Endodermal cell (in vitro differentiated cells): ENCODE results near the gene CATSPER4. TPM values are rescaled to one million over a fixed set of nuclear protein-coding genes. Genes with fewer than 3 reads are reported as not detected.
A peak's percentile ranks its signal among the peaks of the same experiment; 100 is the strongest.

Experiments used
- DNase-seq: peaks from one replicate; pipeline ENCODE4 v3.0.0-alpha.2; 2017
- H3K27ac ChIP-seq: 2 replicates; pipeline ENCODE4 v1.5.1; 2013; ENCODE audit warnings: mild to moderate bottlenecking, low read depth, low read length, moderate library complexity
- H3K27me3 ChIP-seq: 2 replicates; pipeline ENCODE4 v1.6.1; 2013; ENCODE audit warnings: mild to moderate bottlenecking, low read length, moderate library complexity; ENCODE audit not compliant: insufficient read depth, control insufficient read depth, poor library complexity, severe bottlenecking
- H3K36me3 ChIP-seq: 2 replicates; pipeline ENCODE4 v1.7.0; 2013; ENCODE audit warnings: mild to moderate bottlenecking, low read length, moderate library complexity; ENCODE audit not compliant: control insufficient read depth, insufficient read depth
- H3K4me1 ChIP-seq: one replicate; pipeline ENCODE4 v1.7.0; 2013; ENCODE audit warnings: low read length; ENCODE audit not compliant: control insufficient read depth, insufficient read depth
- H3K4me3 ChIP-seq: 2 replicates; pipeline ENCODE4 v1.5.1; 2013; ENCODE audit warnings: mild to moderate bottlenecking, low read length, moderate library complexity
- H3K9ac ChIP-seq: 2 replicates; pipeline ENCODE4 v1.6.1; 2013; ENCODE audit warnings: mild to moderate bottlenecking, low read length, moderate library complexity; ENCODE audit not compliant: poor library complexity, severe bottlenecking; ENCODE audit errors: extremely low read depth
- H3K9me3 ChIP-seq: 2 replicates; pipeline ENCODE4 v1.6.1; 2013; ENCODE audit warnings: mild to moderate bottlenecking, low read length, moderate library complexity; ENCODE audit not compliant: control insufficient read depth
- H3K27ac Mint-ChIP-seq: 2 replicates; pipeline ENCODE4 v1.8.0; 2020; ENCODE audit warnings: mixed read lengths
- H3K27me3 Mint-ChIP-seq: 2 replicates; pipeline ENCODE4 v1.8.0; 2021; ENCODE audit warnings: mild to moderate bottlenecking, mixed read lengths; ENCODE audit not compliant: insufficient read depth
- H3K36me3 Mint-ChIP-seq: 2 replicates; pipeline ENCODE4 v1.8.0; 2020; ENCODE audit warnings: low read depth, mixed read lengths
- H3K4me1 Mint-ChIP-seq: 2 replicates; pipeline ENCODE4 v1.8.0; 2020; ENCODE audit warnings: mixed read lengths
- H3K4me3 Mint-ChIP-seq: 2 replicates; pipeline ENCODE4 v1.8.0; 2020; ENCODE audit warnings: mild to moderate bottlenecking, moderate library complexity, mixed read lengths
- H3K9me3 Mint-ChIP-seq: 2 replicates; pipeline ENCODE4 v1.8.0; 2020; ENCODE audit warnings: mild to moderate bottlenecking, mixed read lengths
- CTCF ChIP-seq: fragments of 200-600 bp; sonication (generic); conservative IDR thresholded peaks from 2 replicates; pipeline ENCODE4 v1.5.0; 2021; ENCODE audit warnings: antibody characterized with exemption, mild to moderate bottlenecking
- WGBS, 2 experiments: methylation state at CpG; one replicate each; pipeline versions ENCODE4 v1.1.5 to v1.1.7; 2013; ENCODE audit warnings: missing lambda C conversion rate in 2 of 2, mixed read lengths in 1 of 2; ENCODE audit not compliant: insufficient coverage in 1 of 2, insufficient read length in 1 of 2; 5-methylcytosine and 5-hydroxymethylcytosine counted together
- total RNA-seq, 2 donors: library from RNA; stranded (reverse); fragmentation: NEBNext Ultra II Directional in 1 of 2; extraction: Animal tissue kit (Norgen Biotek cat#: 25700) in 1 of 2; gene quantifications; 2 replicates in 1 of 2; 3 replicates in 1 of 2; pipeline ENCODE4 v1.2.1, GENCODE V29; 2021

Gene CATSPER4
- total RNA-seq, 2 donors from 2014 or later: 0.20 to 0.35 TPM

- Histone ChIP-seq H3K4me3 (no peak overlapping the region), H3K9me3 (no peaks in the 10 kb centered on the region), H3K9ac (no peak overlapping the region), H3K36me3 (no peaks in the 10 kb centered on the region), H3K27me3 (peaks cover 23% of the 10 kb centered on the region), H3K4me1 (peaks cover 15% of the 10 kb centered on the region), H3K27ac (no peak overlapping the region)
- H3K36me3 Mint-ChIP-seq: peaks cover 4% of the 10 kb centered on the region
- 92% methylated on average over 4 of the region's 4 CpGs for WGBS, 2 experiments
- H3K4me1 Mint-ChIP-seq: peaks cover 36% of the 10 kb centered on the region
- H3K27ac Mint-ChIP-seq: no peak overlapping the region
- H3K27me3 Mint-ChIP-seq: peaks cover 54% of the 10 kb centered on the region
- no peak for TF ChIP-seq CTCF
- DNase-seq: no peak
- H3K4me3 Mint-ChIP-seq: no peak overlapping the region
- no peaks in the 10 kb centered on the region for H3K9me3 Mint-ChIP-seq
Observed at GRCh38 chr1:26166719-26167281, 23.6 kb upstream of the CATSPER4 start.

GRCh38 chr1:26168410-26169197, 21.8 kb upstream of the CATSPER4 start, which contains the start of gene C1orf232:
C1orf232 (minus strand) TSS chr1:26168963; CDS start chr1:26168499, 464 bp downstream.
- peak within 1 kb of the TSS; percentile 80 for H3K4me3 Mint-ChIP-seq
- 61 to 85% methylated on average over 3 to 5 of the region's 5 CpGs for WGBS, 2 experiments
- DNase-seq: no peak
- H3K9me3 Mint-ChIP-seq: no peaks in the 10 kb centered on the region
- Histone ChIP-seq H3K9me3 (no peaks in the 10 kb centered on the region), H3K9ac (peak within 1 kb of the TSS; percentile 79), H3K4me3 (peak within 1 kb of the TSS; percentile 91), H3K27me3 (peaks cover 5% of the 10 kb centered on the region), H3K36me3 (no peaks in the 10 kb centered on the region), H3K27ac (peak within 1 kb of the TSS; percentile 79), H3K4me1 (peaks cover 15% of the 10 kb centered on the region)
- H3K36me3 Mint-ChIP-seq: peaks cover 4% of the 10 kb centered on the region
- H3K27me3 Mint-ChIP-seq: peaks cover 38% of the 10 kb centered on the region
- peaks cover 32% of the 10 kb centered on the region for H3K4me1 Mint-ChIP-seq
- H3K27ac Mint-ChIP-seq: peak within 1 kb of the TSS; percentile 91
- TF ChIP-seq CTCF: no peak

GRCh38 chr1:26169198-26169554, 21.2 kb upstream of the CATSPER4 start:
- peak overlapping the region; percentile 79 for H3K27ac Mint-ChIP-seq
- 77 to 88% methylated on average over 1 to 4 of the region's 4 CpGs for WGBS, 2 experiments
- no peak for TF ChIP-seq CTCF
- H3K36me3 ChIP-seq: no peaks in the 10 kb centered on the region
- H3K4me1 ChIP-seq: peaks cover 15% of the 10 kb centered on the region
- H3K4me3 Mint-ChIP-seq: peak overlapping the region; percentile 80
- H3K4me1 Mint-ChIP-seq: peaks cover 32% of the 10 kb centered on the region
- no peaks in the 10 kb centered on the region for H3K9me3 Mint-ChIP-seq
- H3K4me3 ChIP-seq: peak overlapping the region; percentile 91
- H3K27me3 ChIP-seq: no peaks in the 10 kb centered on the region
- peaks cover 34% of the 10 kb centered on the region for H3K27me3 Mint-ChIP-seq
- peaks cover 4% of the 10 kb centered on the region for H3K36me3 Mint-ChIP-seq
- no peaks in the 10 kb centered on the region for H3K9me3 ChIP-seq
- H3K9ac ChIP-seq: no peak overlapping the region
- no peak for DNase-seq
- peak overlapping the region; percentile 79 for H3K27ac ChIP-seq
